H1 (cell line): ENCODE data around the gene NR5A1. TPM values are rescaled to one million over a fixed set of nuclear protein-coding genes. Genes with fewer than 3 reads are reported as not detected.

Experiments
- ASH2L ChIP-seq: fragments of 200-600, 300-600 bp; sonication (generic); IDR thresholded peaks from one replicate; pipeline ENCODE4 v1.7.1; 2017; ENCODE audit warnings: low read length
- BCL11A ChIP-seq, 2 experiments: IDR thresholded peaks; one replicate each; pipeline ENCODE4 v1.6.1; 2011; ENCODE audit warnings: low read depth in 2 of 2, low read length in 2 of 2, mild to moderate bottlenecking in 2 of 2
- CEBPB ChIP-seq: IDR thresholded peaks from 2 replicates; pipeline ENCODE4 v1.6.1; 2012; ENCODE audit warnings: low read depth, low read length
- HDAC2 ChIP-seq, 2 experiments: fragments of 300-600 bp in 1 of 2; sonication (generic) in 1 of 2; IDR thresholded peaks; 2 replicates each; pipeline ENCODE4 v1.6.1; 2011 to 2012; ENCODE audit warnings: low read depth in 2 of 2, low read length in 2 of 2, mild to moderate bottlenecking in 2 of 2, moderate library complexity in 2 of 2, borderline replicate concordance in 1 of 2, inconsistent platforms in 1 of 2
- NRF1 ChIP-seq: IDR thresholded peaks from 2 replicates; pipeline ENCODE4 v1.6.1; 2011; ENCODE audit warnings: mild to moderate bottlenecking, low read depth, low read length, improper control_type of control experiment
- PHF8 ChIP-seq: fragments of 200-600 bp; sonication (generic); conservative IDR thresholded peaks from 2 replicates; pipeline ENCODE4 v1.7.1; 2012; ENCODE audit warnings: low read depth, mild to moderate bottlenecking, inconsistent platforms, low read length, moderate library complexity
- RAD21 ChIP-seq, 2 experiments: IDR thresholded peaks in 1 of 2; conservative IDR thresholded peaks in 1 of 2; 2 replicates each; pipeline ENCODE4 v1.6.1; 2011; ENCODE audit warnings: low read depth in 2 of 2, low read length in 2 of 2, improper control_type of control experiment in 1 of 2, inconsistent platforms in 1 of 2, mild to moderate bottlenecking in 1 of 2, moderate library complexity in 1 of 2
- SP4 ChIP-seq: IDR thresholded peaks from 2 replicates; pipeline ENCODE4 v1.6.1; 2012; ENCODE audit warnings: low read length, inconsistent platforms
- TBP ChIP-seq: IDR thresholded peaks from 2 replicates; pipeline ENCODE4 v1.6.1; 2011; ENCODE audit warnings: low read depth, low read length, improper control_type of control experiment
- polyA plus RNA-seq, 7 experiments: library from polyadenylated mRNA; depleted of rRNA in 3 of 7; stranded (reverse) in 5 of 7; unstranded in 2 of 7; fragments of >200 nt in 5 of 7; fragments of 200-250 nt in 2 of 7; gene quantifications; 1 replicate in 5 of 7; 2 replicates in 1 of 7; 4 replicates in 1 of 7; pipeline versions ENCODE4 v1.2.1 to v1.2.3, GENCODE V29; 2011 to 2013; ENCODE audit warnings: missing spikeins in 2 of 7, mixed read lengths in 2 of 7
- total RNA-seq: library from RNA; stranded (reverse); fragmentation: NEBNext Ultra II Directional; extraction: Animal tissue kit (Norgen Biotek cat#: 25700); gene quantifications from 2 replicates; pipeline ENCODE4 v1.2.1, GENCODE V29; 2021

Gene NR5A1
- total and polyA plus RNA-seq, 2 of the 8 experiments (the other 6 are each of a cell fraction or from before 2014, with no cell fraction given): 0.29 to 0.58 TPM

DNA sequence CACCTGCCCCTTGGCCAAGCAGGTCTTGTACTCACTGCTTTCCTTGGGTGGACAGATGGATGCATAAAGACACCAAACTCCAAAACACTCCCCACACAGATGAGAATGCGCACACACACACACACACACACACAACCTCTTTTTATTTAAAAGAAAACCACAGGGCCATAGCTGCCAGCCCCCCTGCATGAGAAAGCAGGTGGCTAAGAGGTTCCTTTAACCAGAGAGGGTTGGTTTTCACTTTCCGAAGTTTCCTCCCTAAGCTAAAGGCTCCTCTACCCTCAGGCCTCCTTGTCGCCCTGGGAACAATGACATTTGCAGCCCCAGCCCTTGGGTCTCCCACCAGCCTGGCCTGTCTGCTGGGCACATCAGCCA is 11.1 kb downstream of the NR5A1 start (continued):
- TF ChIP-seq TBP (no peak), CEBPB (no peak), NRF1 (no peak), HDAC2 (IDR thresholded peaks at IDR 0.05; ENCODE audit: borderline replicate concordance in 1 of 2, low read depth in 2 of 2, low read length in 2 of 2) (no peak), RAD21 (IDR thresholded peaks at IDR 0.05 in 1 of 2, conservative IDR thresholded peaks at IDR 0.05 in 1 of 2; ENCODE audit: low read depth in 2 of 2, low read length in 2 of 2) (no peak), BCL11A (IDR thresholded peaks at IDR 0.05; ENCODE audit: low read depth in 2 of 2, low read length in 2 of 2) (no peak), PHF8 (no peak), SP4 (no peak), ASH2L (no peak)
